Activated effector memory CD4-positive, alpha-beta T cell treated with Interleukin-2 at 50 U/mL for 16 hours (primary cell): ENCODE results near the gene COL4A2.

Experiments used
- DNase-seq: peaks from one replicate; pipeline ENCODE4 v3.0.0-alpha.2; 2020

The COL4A2 gene

GRCh38 chr13:110291286-110291685 is 15.8 kb upstream of the COL4A2 start:
- no peak for DNase-seq

GRCh38 chr13:110293037-110293436 is 14.0 kb upstream of the COL4A2 start:
- DNase-seq: no peak

- no peak for DNase-seq
Observed at GRCh38 chr13:110293649-110294048, 13.4 kb upstream of the COL4A2 start.

DNA sequence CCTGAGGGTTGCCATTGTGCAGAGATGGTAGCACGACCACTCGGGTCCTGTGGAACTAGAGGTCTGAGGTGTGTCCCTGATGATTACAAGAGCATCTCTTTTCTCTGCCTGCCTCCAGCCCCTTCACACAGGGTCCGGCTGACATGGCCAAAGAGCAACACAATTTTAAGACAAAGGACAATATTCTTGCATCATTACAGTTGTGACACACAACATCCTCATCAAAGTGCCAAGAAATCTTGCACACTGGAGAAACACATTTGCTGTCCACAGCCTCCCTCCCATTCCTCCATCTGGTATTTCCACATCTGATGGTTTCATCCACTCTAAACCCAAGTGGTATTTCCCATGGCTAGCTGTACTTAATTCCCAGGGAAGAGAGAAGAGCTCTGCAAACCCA is 12.9 kb upstream of the COL4A2 start:
- DNase-seq: no peak

DNA sequence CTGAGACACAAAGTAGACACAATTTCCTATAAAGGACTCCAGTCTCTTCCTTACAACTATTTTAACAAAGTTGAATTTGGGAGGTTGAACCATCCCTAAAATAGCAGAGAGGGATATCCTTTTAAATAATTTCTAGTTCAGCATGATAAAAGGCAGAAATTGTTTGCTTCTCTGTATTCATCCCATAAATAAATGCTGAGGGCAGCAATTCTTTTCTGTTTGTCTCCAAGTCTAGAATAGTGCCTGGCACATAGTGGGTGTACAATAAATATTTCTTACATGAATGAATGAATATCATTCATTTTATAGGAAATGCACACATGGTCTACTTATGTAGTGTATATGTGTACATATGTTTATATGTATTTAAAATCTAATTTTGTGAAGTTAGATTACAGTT is 12.5 kb upstream of the COL4A2 start:
- no peak for DNase-seq

GRCh38 chr13:110297011-110297410 is 10.1 kb upstream of the COL4A2 start:
- DNase-seq: no peak

- DNase-seq: no peak
Observed at GRCh38 chr13:110297766-110298504, 9.1 kb upstream of the COL4A2 start.

DNA sequence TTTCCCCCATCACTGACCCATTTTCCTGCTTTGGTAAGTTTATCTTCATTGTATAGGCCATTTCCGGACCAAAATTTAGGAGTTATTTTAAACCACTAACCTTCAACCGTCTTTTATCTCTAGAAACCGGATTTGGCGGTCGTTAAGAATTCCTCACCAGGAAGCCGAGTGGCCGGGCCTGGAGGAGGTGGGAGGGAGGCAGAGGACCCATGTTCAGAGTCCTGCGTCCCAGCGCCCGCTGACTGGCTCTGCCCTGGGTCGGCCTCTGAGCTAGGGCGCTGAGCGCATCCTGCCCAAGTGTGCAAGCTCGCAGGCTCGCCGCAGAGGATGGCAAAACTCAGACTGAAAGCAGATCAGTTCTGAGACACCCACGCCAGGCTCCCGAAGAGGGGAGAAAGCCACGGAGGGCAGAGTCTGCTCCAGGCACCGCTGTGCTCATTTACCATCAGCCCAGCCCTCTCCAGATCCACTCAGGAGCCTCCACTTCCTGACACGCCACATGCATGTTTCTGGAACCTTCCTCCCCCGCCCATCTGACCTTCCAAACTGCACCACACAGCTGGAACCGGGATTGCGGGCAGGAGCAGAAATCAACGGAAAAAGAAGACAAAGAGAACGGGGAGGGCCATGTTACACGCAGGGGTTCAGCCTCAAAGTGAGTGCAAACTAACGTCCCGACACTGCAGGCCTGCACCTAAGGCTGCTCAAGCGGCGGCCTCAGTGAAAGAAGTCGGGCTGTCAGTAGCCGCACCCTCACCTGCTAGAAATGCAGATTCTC is 8.4 kb upstream of the COL4A2 start:
- DNase-seq: no peak

- DNase-seq: no peak
Observed at GRCh38 chr13:110299283-110299840, 7.7 kb upstream of the COL4A2 start.

DNA sequence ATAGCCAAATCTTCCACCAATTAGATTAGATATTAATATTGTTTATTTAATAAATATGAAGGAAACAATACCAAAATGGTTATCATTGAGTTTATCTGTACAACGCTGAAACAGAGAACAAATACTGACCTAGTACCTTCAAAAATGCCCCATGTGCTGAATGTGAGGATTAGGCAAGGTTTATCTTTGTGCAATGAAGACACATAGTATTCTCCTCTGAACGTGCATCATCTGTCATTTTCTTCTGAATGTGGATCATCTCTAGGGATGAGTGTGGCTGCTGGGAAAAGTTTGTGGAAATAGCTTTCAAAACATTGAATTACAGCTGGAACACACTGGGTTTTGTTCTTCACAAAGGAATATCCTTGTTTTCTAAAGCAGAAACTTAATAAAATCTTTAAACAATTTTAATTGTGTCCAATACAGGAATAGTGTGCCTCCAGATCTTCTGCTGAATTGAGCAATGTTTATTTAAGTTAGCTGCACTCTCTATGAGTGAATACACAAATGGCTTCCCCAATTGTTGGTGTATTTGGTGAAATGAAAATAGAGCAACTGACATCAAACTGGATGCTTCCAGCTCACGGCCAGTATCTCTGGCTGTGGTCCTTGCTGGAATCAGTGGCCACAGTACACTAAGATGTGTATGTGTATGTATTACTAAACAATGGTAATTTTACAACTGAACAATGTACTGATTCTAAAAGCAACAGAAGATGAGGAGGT is 6.8 kb upstream of the COL4A2 start:
- no peak for DNase-seq

DNA sequence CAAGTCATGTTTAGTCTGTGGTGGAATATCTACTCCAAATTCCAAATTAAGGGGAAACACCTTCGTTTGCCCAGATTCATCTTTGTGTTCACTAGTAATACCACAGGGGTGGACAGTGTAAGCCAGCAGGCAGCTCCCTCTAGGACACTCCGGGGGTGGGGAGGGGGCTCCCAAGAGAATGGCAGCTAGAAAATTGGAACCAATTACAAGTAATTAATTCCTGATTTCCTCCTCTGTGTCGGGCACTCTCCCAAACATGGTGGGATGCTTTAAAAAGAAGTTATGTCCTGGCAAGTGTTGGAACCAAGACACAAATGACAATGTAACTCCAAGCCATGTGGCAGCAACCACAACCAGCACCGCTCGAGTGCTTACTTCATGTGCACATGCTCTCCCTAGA is 6.0 kb upstream of the COL4A2 start:
- no peak for DNase-seq

DNA sequence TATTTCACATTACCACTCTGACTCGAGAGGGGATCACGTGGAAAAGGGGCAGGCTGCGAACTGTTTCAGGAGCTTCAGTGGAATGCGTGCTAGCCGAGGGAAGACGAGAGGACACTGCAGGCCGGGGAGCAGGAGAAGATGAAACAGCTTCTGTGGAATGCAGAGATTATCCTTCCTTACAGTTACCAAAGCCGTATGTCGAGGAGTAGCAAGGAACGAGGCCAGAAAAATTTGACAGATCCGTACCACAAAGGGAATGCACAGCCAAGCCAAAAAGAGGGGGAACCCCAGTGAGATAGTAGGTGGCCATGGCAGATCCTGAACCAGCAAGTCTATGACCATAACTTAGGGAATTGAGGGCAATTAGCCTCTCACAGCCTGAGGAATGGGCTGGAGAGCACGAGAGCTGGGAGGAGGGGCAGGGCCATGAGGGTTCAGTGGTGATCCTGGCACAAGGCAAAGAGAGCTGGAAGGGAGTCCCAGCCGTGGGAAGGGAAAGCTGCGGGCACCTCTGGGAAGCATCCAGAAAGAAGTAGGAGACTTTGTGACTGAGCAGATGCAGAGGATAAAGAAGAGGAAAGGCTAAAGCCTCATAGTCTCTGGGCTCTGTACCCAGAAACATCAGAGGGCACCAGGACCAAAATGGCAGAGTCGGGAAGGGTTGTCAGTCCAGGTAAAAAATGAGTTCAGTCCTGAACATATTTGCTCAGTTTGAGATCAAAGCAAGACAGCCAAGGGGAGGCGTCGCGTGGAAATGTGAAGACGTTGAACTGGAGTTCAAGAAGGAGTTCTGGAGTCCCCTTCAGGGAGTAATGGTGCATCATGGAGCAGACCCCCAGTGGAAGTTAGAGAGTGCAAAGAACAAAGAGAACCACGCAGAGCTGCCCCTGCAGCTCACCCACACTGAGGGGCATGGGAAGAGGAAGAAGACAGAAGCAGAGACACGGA is 5.2 kb upstream of the COL4A2 start:
- DNase-seq: no peak

GRCh38 chr13:110302997-110303396 is 4.1 kb upstream of the COL4A2 start:
- DNase-seq: no peak

DNA sequence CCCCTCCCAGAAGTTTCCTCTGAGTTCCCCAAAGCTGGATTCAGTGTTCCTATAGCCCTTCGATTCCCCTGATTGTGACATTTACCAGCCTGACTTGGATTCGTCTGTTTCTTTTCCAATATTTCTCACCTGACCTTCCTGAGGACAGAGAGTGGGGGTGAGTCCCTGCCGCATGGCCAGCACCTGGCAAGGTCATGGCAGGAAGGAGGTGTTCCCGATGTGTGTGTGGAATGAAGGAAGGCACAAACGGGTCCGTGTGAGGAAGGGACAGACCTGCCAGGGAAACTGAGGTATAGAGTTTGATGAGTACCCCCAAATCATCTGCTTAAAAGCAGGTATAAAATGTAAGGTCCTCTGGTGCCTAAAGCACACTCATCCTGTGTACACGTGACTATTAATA is 3.4 kb upstream of the COL4A2 start:
- DNase-seq: no peak

DNA sequence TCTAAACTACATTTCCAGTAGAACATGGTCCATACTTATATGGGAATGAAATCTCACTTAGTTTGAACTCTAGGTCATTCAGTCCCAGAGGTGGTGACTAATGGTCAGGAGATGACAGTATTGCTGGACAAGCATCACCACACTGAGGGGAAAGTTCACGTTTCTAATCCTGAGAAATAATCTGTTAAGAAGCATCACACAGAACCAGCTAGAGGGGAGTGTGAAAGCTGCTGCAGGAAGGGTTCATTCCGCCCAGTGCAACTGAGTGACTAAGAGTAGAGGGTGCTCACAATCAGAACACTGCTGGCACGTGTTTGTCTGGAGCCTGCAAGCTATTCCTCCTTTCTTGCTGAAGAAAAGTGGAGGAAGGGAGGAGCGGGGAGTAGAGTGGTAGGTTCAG is 2.8 kb upstream of the COL4A2 start:
- no peak for DNase-seq

DNA sequence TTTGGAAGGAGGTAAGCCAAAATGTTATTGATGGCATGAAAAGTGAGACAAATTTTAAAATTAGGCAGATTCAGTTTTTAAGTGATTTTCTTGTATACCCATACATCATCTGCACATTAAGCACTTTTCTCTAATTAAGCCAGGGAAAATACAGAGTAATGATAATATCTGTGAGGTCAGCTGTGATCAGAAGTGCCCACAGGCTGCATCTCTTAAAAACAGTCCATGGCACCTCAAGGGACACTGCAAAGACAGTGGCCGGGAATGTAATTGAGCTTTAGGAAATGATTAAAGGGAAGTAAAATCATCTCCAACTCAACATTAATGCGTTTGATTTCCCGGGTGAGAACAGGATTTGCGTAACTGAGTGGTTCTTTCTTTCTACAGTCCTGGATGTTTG is 2.1 kb upstream of the COL4A2 start:
- no peak for DNase-seq

DNA sequence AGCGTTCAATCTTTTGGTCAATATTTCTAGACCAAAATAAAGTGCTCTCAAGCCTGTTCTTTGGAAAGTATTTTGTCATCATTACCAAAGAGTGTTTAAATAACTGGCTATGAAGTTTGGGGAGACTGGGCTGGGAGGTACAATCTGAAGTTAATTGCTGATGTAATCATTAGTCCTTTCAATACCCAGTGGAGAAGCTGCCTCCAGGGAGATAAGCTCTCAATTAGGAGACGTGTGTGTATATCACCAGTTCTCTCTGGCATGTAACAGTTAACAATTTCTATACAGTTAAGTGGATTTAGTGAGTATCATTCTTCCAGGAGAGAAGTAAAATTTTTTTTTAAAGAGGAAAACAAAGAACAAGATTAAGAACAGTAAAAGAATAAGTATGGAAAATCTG is 1.5 kb upstream of the COL4A2 start:
- DNase-seq: no peak

DNA sequence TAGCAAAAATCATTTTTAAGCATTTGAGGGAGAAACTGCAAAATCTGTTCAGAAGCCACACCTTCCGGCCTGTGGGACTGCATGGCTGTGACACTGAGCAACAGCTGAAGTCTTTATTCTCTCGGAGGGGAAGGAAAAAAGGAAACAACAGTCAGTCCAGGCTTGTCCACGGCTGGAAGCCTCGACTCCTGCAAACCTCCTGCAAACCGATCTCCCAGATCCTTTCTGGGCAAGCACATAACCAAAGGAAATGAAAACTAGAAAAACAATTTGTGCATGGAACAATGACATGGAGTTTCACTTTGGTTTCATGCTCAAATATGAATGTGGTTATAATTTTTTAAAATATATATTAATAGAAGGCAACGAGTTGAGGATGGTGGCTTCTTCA is 1.1 kb upstream of the COL4A2 start:
- no peak for DNase-seq

DNA sequence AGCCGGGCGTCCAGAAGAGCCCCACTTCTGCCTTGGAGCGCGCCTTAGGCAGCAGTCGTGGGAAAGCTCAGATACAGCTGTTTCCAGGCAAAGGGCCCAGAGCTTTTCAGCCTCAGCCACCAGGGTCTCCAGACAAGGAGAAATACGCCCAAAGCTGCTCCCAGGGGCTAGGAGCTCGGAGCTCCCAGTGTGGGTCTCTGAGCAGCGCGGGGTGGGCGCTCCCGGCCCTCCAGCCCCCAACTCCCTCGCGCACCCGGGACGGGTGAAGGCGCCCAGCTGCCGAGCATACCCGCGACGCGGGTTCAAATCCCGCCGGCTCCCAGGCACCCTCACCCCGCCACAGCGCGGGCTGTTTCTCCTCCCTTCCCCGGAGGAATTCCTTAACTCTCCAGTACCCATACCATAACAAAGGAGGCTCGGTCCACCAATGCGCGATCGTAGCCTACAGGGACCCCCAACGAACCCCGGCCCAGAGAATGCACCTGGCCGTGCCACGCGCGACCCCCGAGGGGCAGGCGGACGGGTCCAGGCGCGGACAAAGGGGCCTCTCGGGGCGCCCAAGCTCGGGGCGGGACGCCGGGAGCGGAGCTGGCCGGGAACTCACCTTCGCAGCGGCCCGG is 634 bp upstream of the COL4A2 start:
- no peak for DNase-seq

DNA sequence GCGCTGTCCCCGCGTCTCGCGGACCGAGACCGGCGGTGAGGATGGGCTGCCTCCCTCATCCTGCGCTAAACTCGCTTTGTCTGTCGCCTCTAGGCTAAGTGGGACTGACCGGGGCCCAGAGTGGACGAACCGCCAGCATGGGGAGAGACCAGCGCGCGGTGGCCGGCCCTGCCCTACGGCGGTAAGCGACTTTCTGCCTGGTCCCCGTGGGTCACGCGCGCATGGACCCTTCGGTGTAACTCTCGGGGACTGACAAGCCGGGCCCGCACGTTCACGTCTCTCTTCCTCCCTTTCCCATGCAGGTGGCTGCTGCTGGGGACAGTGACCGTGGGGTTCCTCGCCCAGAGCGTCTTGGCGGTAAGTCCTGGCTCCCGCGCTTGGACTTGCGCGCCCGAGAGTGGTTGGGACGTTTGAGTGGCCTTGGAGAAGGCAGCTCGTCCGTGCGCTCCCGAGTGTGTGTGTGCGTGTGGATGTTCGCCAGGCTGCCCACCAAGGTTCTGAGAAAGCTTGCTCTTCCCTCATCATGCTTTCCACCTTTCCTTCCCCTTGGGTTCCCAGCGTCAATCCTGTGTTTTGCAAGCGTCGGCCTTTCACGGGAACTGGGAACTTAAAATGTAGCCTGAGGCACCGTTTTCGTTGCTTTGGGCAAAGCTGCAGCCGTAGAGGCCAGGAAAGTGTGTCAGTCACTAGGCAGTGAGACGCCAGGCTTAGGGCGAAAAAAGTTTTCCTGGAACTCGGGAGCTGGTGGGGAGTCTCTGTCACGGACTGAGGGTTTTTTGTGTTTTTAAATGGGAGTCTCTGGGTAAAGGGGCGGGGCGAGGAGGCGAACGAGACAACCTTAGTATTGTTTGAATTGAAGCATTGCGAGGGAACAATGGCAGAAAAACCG is 927 bp downstream of the COL4A2 start:
- no peak for DNase-seq
